GM19438 (cell line): ENCODE measurements around the gene DENND5A.
"Not testable (repeated sequence)": the region's sequence is repeated elsewhere in the genome, so short reads cannot be mapped to it uniquely, and the experiment has no call there.

Source experiments
- ATAC-seq: cut with Tn5 transposase; IDR thresholded peaks from one replicate; pipeline ENCODE4 v1.9.1; 2021; ENCODE audit warnings: low read depth; ENCODE audit not compliant: unreplicated experiment

Gene DENND5A

DNA sequence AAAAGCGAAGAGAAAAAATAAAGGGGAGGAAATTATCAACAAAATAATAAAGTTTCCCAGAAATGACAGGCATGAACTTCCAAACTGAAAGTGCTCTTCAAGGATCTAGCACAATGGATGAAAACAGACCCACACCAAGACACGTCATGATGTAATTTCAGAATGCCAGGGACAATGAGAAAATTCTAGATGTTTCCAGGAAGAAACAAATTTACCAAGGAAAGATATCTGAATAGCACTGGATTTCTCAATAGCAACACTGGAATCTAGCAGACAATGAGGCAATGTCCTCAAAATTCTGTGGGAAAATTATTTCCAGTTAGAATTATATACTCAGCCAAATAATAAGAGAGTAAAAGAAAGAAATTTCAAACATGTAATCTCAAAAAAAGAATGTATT is 46.0 kb downstream of the DENND5A start:
- ATAC-seq = no peak

DNA sequence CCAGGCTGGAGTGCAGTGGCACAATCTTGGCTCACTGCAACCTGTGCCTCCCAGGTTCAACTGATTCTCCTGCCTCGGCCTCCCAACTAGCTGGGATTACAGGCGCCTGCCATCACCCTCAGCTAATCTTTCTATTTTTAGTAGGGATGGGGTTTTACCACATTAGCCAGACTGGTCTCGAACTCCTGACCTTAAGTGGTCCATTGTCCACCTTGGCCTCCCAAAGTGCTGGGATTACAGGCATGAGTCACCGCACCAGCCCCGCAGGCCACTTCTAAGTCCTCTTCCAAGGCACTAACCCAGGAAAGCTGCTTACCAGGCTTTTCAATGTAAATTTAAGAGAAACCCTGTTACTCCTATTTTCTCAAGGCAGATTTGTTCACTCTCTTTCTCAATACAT is 50.4 kb downstream of the DENND5A start:
- ATAC-seq = no peak

DNA sequence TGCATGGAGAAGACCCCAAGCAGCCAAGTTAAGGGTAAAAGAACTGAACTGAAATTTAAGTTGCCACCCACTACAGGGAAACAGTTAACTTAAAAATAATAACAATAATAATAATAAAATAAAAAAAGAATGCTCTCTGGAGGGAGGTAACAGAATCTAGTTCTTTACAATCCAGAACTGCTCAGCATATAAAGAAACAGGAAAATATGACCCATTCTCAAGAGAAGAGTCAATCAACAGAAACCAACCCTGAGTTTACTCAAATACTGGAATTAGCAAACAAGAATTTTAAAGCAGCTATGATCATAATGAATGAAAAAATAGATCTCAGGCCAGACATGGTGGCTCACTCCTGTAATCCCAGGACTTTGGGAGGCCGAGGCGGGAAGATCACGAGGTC is 53.8 kb downstream of the DENND5A start:
- ATAC-seq = no peak

DNA sequence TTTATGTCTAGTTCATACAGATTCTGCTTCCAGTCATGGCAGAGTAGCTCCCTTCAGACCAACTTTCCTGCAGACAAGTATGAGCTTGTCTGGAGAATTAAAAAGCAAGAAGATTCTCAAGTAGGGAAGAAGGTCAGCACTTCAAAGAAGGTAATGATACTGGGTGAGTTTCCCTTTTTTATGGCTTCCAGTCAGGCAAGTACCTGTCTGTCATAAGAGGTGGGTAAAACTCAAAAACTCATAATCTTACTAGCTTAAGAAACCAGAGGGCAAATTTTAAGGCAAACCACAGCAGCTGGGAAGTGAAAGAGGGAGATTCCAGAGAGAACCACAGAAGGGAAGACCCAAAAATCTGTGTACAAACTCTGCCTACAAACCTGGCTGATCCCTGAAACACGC is 54.2 kb downstream of the DENND5A start:
- no peak for ATAC-seq

DNA sequence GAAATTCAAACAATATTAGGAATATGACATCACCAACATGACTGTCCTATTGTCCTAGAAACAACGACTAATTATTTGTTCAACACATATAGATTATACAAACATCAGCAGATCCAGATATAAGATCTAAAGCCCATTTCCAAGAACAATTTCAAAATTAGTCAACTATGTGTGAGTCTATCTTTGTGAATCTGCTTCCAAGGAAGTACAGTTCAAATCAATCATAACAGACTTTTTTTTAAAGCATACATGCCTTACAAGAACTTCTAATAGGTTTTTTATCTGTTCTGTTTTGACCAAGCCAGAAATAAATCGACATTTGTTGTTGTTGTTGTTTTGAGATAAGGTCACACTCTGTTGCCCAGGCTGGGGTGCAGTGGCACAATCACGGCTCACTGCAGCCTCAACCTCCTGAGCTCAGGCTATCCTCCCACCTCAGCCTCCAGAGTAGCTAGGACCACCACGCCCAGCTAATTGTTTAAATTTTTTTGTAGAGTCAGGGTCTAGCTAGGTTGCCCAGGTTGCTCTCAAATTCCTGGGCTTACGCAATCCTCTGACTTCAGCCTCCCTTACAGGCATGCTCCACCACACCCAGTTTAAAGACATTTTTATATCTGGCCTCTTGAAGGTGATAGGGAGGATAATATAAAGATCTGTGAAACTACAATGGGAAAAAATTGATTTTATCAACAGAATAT is 54.8 kb downstream of the DENND5A start:
- ATAC-seq = no peak

DNA sequence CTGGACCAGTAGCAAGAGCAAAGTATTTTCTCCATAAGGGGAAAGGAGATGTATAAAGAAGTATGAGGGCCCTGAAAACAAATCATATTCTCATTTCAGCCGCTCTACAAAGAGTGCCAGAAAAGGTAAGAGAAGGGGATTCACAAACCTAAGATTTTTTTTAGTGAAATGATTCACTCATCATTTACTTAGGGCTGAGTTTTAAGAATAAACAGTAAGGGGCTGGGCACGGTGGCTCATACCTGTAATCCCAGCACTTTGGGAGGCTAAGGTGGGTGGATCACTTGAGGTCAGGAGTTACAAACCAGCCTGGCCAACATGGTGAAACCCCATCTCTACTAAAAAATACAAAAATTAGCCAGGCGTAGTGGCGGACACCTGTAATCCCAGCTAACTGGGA is 55.5 kb downstream of the DENND5A start:
- not testable (repeated sequence) for ATAC-seq

DNA sequence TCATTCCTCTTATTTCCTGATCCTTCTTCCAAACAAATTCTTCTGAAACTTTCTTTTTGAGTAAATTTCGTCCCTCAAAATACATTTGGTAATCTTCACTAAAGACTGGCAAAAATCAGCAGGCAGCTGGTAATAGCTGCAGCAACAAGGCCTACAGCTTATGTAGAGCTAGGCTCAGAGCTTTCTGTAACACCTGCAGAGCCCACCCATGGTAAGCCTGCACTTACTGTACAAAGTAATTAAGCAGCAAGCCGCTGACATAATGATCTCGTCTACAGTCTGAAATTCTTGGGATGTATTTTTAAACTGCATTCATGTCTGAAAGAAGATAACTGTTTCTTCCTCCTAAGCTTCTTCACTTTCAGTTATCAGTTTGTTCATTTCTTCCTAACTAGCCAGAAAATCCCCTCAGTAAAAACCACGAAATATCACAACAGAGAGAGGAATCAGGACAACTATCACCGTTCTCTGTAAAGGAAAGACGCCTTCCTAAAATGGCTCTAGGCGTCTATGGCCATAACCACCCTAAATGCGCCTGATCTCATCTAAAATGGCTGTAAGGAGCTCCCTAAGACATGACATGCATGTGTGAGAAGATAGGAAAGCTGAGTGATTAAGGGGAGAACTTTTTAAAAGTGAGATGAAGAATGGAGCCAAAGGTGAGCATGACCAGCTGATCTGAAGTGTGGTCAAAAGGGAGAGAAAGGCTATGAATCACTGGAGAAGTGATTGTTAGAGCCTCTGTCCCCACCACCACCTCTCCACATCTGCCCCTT is 56.2 kb downstream of the DENND5A start:
- no peak for ATAC-seq

DNA sequence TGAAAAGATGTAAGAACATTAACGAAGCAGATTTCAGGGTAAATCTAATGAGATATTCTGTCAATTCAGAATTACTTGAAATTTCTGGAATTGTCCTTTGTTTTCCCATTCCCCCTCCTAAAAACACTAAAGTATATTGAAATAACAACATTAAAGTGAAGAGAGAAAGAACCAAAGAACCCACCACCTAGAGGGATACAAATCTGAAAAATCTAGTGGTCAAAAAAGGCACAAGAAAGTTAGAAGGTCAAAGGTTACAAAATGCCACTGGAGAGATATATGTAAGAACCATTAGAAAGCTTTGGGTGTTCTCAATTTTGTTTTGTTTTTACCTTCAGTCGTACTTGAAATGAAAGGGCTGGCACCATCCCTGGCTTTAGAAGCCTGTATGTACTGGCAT is 57.9 kb downstream of the DENND5A start:
- no peak for ATAC-seq

DNA sequence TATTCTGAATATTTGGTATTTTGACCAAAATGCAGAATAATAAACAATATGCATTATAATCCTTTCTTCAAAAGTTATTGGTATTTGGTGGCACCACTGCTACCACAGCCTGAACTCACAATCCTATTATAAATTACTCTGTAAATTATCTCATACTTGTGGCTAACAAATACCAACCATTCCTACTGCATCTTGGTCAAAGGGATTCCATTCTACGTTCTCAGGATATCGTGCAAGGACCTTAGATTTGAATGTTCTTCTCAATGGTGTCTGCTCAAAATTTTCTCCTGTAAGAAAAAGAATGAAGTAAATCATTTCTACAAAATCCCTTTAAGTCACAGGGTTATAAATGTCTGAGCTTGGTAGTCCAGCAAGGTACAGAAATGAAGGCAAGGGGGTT is 58.7 kb downstream of the DENND5A start:
- ATAC-seq = no peak

DNA sequence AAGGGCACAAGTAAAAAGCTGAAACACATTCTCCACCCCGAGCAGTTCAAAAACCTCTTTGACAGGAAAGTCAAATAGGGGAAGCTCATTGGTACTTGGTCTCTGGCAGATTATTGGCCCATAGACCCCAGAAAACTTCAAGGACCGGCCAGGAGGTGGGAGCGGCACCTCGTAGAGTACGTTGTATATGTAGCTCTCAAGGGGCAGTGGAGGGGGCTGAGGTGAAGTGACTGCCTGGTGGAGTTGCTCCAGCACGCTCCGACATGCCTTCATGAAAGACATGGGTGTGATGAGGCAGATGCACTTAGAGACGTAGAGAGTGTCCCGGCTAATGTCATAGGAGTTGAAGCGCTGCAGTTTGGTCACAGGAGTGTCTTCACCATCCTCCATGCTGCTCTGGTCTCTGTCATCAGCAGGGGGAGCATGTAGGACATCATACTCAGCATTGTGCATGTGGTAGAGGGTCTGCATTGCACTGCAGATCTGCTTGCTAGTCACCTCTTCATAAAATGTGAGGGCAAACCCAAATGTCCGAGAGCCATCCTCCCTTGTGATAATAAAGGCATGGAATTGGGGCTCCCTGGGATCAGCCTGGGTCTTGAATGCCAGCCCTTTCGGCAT is 61.3 kb downstream of the DENND5A start:
- ATAC-seq = no peak

DNA sequence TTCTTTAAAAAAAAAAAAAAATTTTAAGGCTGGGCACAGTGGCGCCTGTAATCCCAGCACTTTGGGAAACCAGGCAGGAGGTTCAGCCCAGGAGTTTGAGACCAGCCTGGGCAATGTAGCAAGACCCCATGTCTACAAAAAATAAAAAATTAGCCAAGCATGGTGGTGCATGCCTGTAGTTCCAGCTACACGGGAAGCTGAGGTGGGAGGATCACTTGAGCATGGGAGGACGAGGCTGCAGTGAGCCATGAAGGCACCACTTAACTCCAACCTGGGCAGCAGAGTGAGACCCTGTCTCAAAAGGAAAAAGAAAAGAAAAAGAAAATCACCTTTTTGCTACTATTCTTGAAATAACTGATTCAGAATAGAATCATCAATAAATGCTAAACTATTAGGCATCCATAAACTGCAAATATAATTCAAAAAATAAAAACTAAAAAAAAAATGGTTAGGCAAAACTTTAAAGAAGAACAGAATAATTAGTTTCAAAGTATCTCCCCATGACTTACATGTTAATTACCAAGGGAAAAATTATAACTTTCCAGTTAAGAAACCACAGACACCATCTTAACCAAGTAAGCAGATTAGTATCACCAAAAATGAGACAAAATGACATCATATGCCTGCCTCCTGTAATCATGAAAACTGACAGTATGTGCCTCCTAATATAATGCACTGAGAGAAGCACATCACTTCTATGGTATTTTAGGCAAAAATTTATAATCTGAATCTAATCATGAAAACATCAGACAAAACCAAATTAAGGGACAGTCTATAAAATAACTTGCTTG is 63.6 kb downstream of the DENND5A start:
- ATAC-seq = no peak

DNA sequence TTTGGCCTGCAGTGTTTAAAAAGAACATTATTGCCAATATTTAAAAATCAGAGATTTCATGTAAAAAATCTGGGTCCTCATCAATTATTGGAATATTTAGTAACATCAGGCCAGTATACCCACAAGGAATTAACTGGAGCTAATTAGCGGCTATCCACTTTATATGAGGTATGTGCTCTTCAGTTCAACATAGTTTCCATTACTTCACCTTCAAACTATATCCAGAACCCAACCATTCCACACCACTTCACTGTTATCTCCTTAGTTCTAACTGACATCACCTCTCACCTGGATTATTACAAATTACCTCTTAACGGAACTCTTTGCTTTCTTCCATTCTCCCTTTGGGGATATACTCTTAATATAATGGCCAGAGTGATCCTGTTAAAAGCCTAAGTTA is 64.7 kb downstream of the DENND5A start:
- no peak for ATAC-seq

DNA sequence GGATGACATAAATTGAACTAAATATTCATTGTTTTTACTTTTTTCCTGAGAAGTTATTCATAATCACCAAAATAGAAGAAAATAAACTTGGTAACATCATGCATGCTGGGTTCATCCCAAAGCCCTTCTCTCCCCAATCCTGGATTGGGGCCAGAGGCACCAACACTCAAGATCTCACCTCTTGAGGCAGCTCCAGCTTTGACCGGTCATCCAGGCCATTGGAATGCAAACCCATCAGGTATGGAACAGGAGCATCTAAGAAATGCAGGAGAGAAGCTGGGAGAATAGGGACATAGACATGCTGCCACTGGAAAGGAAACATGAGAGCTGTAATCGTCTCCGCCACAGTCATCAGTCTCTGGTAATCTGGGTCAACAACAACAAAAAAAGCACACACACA is 71.8 kb downstream of the DENND5A start:
- ATAC-seq = no peak

DNA sequence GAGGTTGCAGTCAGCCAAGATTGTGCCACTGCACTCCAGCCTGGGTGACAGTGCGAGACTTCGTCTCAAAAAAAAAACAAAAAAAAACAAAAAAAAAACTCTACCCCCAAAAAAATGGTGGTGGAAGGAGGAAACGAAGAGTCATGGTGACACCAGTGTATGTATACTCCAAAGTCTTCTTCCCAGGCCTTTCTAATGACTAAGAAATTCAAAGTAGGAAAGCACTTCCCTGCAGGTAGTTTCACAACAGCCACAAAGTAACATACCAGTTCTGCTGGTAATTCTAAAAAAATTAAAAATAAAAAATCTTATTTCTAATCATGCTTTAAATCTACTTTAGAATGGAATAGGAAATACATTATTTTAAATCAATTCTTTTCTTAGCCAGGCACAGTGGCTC is 72.6 kb downstream of the DENND5A start:
- ATAC-seq = no peak

DNA sequence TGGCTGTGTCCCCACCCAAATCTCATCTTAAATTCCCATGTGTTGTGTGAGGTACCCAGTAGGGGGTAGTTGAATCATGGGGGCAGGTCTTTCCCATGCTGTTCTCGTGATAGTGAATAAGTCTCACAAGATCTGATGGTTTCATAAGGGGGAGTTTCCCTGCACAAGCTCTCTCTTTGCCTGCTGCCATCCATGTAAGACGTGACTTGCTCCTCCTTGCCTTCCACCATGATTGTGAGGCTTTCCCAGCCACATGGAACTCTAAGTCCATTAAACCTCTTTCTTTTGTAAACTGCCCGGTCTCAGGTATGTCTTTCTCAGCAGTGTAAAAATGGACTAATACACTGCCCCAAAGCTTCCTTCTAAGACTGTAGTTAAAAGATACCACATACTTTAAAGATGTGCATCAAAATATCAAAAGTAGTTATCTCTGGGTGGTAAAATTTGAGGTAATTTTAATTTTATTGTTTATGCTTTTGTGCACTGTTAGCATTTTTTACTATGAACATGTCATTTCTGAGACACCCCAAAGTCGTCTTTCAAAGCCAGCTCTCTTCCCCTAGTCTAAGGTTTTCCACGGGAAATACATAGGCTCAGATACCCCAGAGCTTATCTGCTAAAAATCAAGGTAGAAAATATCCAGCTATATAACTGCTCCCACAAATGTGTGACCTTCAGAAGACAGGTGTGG is 74.7 kb downstream of the DENND5A start:
- ATAC-seq = not testable (repeated sequence)

DNA sequence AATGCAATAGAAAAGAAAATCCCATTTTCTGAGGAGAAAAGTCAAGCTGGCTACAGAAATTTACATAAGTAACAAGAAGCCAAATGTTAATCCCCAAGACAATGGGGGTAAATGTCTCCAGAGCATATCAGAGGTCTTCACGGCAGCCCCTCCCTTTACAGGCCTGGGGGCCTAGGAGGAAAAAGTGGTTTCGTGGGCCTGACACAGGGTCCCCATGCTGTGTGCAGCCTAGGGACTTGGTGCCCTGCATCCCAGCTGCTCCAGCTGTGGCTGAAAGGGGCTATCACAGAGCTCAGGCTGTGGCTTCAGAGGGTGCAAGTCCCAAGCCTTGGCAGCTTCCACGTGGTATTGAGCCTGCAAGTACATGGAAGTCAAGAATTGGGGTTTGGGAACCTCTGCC is 76.3 kb downstream of the DENND5A start:
- ATAC-seq = not testable (repeated sequence)

DNA sequence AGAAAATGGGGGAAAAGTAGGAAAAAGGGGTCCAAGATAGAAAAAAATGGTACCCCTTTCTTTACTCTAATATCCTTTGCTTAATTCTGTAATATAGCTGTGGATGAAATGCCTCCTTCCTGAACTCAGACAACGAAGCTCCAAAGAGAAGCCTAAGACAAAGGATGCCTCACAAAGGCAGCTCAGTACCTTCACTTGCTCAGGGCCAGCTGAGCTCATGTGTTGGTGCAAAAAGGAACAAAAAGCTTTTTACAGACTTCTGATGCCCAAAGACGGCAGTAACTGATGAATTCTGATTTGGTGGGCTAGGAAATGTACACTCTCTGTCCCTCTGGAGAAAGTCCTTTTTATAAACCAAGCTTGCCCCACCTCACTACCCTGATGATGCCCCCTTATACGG is 77.5 kb downstream of the DENND5A start:
- ATAC-seq = no peak

DNA sequence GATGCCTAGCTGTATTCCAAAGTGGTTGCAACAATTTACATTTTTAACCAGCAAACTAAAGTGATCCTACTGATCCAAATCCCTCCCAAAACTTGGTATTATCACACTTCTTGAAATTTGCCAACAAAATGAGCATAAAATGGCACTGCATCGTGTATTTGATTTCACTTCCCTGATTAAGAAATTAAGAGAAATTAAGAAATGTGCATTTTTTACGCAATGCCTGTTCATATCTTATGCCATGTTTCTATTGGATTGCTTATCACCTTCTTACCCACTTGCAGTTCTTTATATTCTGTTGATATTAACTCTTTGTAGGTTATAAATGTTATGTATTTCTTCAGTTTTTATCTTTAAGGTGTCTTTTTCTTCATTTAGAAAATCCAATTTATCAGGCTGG is 80.6 kb downstream of the DENND5A start:
- no peak for ATAC-seq

DNA sequence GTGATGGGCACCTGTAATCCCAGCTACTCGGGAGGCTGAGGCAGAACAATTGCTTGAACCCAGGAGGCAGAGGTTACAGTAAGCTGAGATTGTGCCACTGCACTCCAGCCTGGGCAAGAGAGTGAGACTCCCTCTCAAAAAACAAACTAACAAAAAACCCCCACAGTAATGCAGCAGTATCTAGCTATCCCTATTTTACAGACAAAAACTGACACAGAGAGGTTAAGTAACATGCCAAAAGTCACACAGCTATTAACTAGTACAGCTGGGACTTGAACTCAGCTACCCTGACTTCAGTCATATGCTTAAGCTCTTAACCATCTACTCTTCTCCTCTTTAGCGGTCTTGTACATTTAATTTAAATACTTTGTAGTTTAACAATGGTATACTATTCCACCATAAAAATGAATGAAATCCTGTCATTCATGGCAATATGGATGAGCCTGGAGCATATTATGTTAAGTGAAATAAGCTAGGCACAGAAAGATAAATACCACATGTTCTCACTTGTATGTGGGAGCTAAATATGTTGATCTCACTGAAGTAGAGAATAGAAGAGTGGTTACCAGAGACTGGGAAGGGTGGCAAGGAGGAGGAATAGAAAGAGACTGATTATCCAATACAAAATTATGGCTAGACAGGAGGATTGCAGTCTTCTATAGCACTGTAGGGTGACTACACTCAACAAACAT is 82.8 kb downstream of the DENND5A start:
- ATAC-seq = no peak

DNA sequence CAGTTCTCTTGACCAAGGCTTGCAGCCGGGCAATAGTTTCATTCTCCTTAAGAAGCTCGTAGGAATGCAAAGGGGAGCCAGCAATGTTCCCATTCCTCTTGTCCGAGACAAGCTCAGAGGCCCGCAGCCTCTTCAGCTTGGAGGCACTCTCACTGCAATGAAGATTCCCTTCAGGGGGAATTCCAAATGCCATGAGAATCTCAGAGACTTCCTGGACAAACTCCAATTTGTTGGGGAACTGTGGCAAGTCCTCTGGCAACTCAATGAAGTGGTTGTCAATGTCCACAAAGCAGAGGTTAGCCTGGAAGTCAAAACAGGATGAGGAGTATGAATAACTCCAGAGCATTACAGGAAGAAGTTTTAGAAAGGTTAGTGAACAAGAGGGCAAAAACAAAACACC is 84.4 kb downstream of the DENND5A start:
- no peak for ATAC-seq
